ENCODE data around the gene SKAP2.

SKAP2 gene

GRCh38 chr7:26735976-26736600 lies 128.3 kb downstream of the SKAP2 start:
- no peak for DNase-seq

GRCh38 chr7:26729150-26729775 lies 135.1 kb downstream of the SKAP2 start:
- DNase-seq: no peak

GRCh38 chr7:26726051-26726450 lies 138.3 kb downstream of the SKAP2 start:
- DNase-seq: no peak

- no peak for DNase-seq
Measured at GRCh38 chr7:26724795-26725194, 139.6 kb downstream of the SKAP2 start.

GRCh38 chr7:26723129-26723528 lies 141.3 kb downstream of the SKAP2 start:
- DNase-seq: no peak

GRCh38 chr7:26721450-26721849 lies 142.9 kb downstream of the SKAP2 start:
- DNase-seq: no peak

GRCh38 chr7:26718063-26718462 lies 146.3 kb downstream of the SKAP2 start:
- DNase-seq: no peak

GRCh38 chr7:26714438-26714837 lies 150.0 kb downstream of the SKAP2 start:
- no peak for DNase-seq

- DNase-seq: no peak
Measured at GRCh38 chr7:26714006-26714405, 150.4 kb downstream of the SKAP2 start.

GRCh38 chr7:26709210-26709990 lies 155.0 kb downstream of the SKAP2 start:
- no peak for DNase-seq

- peak; percentile 91 for DNase-seq
Measured at GRCh38 chr7:26705567-26705966, 158.8 kb downstream of the SKAP2 start.

- DNase-seq: no peak
Measured at GRCh38 chr7:26704786-26705185, 159.6 kb downstream of the SKAP2 start.

- no peak for DNase-seq
Measured at GRCh38 chr7:26704036-26704435, 160.4 kb downstream of the SKAP2 start.

- DNase-seq: no peak
Measured at GRCh38 chr7:26700893-26701292, 163.5 kb downstream of the SKAP2 start.

- DNase-seq: no peak
Measured at GRCh38 chr7:26700386-26700785, 164.0 kb downstream of the SKAP2 start.

- no peak for DNase-seq
Measured at GRCh38 chr7:26699766-26700165, 164.6 kb downstream of the SKAP2 start.

- no peak for DNase-seq
Measured at GRCh38 chr7:26698806-26699205, 165.6 kb downstream of the SKAP2 start.

GRCh38 chr7:26698194-26698593 lies 166.2 kb downstream of the SKAP2 start:
- DNase-seq: no peak

GRCh38 chr7:26696978-26697377 lies 167.4 kb downstream of the SKAP2 start:
- DNase-seq: no peak

- no peak for DNase-seq
Measured at GRCh38 chr7:26696161-26696560, 168.2 kb downstream of the SKAP2 start.

GRCh38 chr7:26694713-26695112 lies 169.7 kb downstream of the SKAP2 start:
- no peak for DNase-seq

GRCh38 chr7:26694141-26694540 lies 170.2 kb downstream of the SKAP2 start:
- DNase-seq: peak; percentile 85

- no peak for DNase-seq
Measured at GRCh38 chr7:26691886-26692285, 172.5 kb downstream of the SKAP2 start.

GRCh38 chr7:26691406-26691805 lies 173.0 kb downstream of the SKAP2 start:
- DNase-seq: no peak

All from NCI-H1694 (cell line).